ENCODE measurements around the gene TIGD3. TPM values are rescaled to one million over a fixed set of nuclear protein-coding genes. Genes with fewer than 3 reads are reported as not detected.
"Not testable (repeated sequence)": the region's sequence is repeated elsewhere in the genome, so short reads cannot be mapped to it uniquely, and the experiment has no call there.

Gene TIGD3
- total and polyA plus RNA-seq, 7 experiments from 2014 or later, result 0.39 to 2.0 (median 1.1) TPM

GRCh38 chr11:65330544-65330943 lies 24.0 kb upstream of the TIGD3 start:
- DNase-seq (no peak), ATAC-seq (no peak)
- intact Hi-C loops (cut with micrococcal nuclease), result loop anchor here (1.0 to 2.0 kb wide), 6 partner anchors 15 to 126 kb away; partner anchors contain the start of gene POLA2 (in 1 of the 2)
- Histone ChIP-seq H3K4me3 (ENCODE audit: low read length) (no peak overlapping the region), H3K27ac (ENCODE audit: low read depth, low read length) (no peak overlapping the region), H3K9me3 (ENCODE audit: control insufficient read depth in 2 of 3, low read length in 3 of 3) (no peaks in the 10 kb centered on the region), H3K36me3 (ENCODE audit: control insufficient read depth in 2 of 3, insufficient read depth in 3 of 3, low read length in 3 of 3) (peaks cover 0 to 4% (median 0%) of the 10 kb centered on the region in 3 experiments), H3K27me3 (ENCODE audit: control insufficient read depth in 2 of 2, insufficient read depth in 2 of 2, low read length in 2 of 2) (no peaks in the 10 kb centered on the region), H3K4me1 (ENCODE audit: control insufficient read depth in 2 of 2, insufficient read depth in 2 of 2, low read length in 2 of 2) (peaks cover 11 to 19% of the 10 kb centered on the region in 2 donors)
- CTCF ChIA-PET, result interaction anchor here (0.5 to 6.4 kb wide), 17 partner anchors 8 to 1971 kb away, joined by 3 to 44 read pairs (median 4); partner anchors contain the start of gene CDC42EP2
- Mint-ChIP-seq H3K36me3 (peaks cover 0 to 10% (median 0%) of the 10 kb centered on the region in 5 donors), H3K4me1 (peaks cover 13 to 28% (median 23%) of the 10 kb centered on the region in 7 donors), H3K9me3 (peaks cover 0 to 2% (median 0%) of the 10 kb centered on the region in 11 donors), H3K27me3 (peaks cover 0 to 2% (median 0%) of the 10 kb centered on the region in 5 donors), H3K4me3 (no peak overlapping the region), H3K27ac (no peak overlapping the region)
- POLR2A ChIA-PET, result interaction anchor here (0.6 to 1.7 kb wide), 4 partner anchors 57 to 172 kb away, joined by 3 to 7 read pairs (median 3); partner anchors contain the start of gene MALAT1

GRCh38 chr11:65332591-65332990 lies 22.0 kb upstream of the TIGD3 start:
- H3K9me3 ChIP-seq (ENCODE audit: control insufficient read depth in 2 of 3, low read length in 3 of 3); H3K27me3 ChIP-seq (ENCODE audit: control insufficient read depth in 2 of 2, insufficient read depth in 2 of 2, low read length in 2 of 2); H3K4me3 ChIP-seq (ENCODE audit: low read length); H3K27me3 Mint-ChIP-seq; H3K27ac ChIP-seq (ENCODE audit: low read depth, low read length); H3K36me3 Mint-ChIP-seq; intact Hi-C loops (cut with micrococcal nuclease); ATAC-seq; DNase-seq; H3K36me3 ChIP-seq (ENCODE audit: control insufficient read depth in 2 of 3, insufficient read depth in 3 of 3, low read length in 3 of 3); H3K9me3 Mint-ChIP-seq: not testable (repeated sequence)
- Mint-ChIP-seq H3K4me3 (peak overlapping the region in 1 of 10 donors; percentile 92), H3K4me1 (peaks cover 15 to 34% (median 27%) of the 10 kb centered on the region in 7 donors), H3K27ac (peak overlapping the region in 1 of 9 donors; percentile 43)
- peaks cover 11 to 21% of the 10 kb centered on the region in 2 donors for H3K4me1 ChIP-seq (ENCODE audit: control insufficient read depth in 2 of 2, insufficient read depth in 2 of 2, low read length in 2 of 2)
- ChIA-PET POLR2A (interaction anchor here (1.0 to 4.2 kb wide), 13 partner anchors 8 to 173 kb away, joined by 3 to 32 read pairs (median 4); partner anchors contain the start of genes CDC42EP2, FRMD8, MALAT1 and POLA2), CTCF (interaction anchor here (0.6 to 3.3 kb wide), 6 partner anchors 13 to 319 kb away, joined by 3 to 29 read pairs (median 4); partner anchors contain the start of genes ARL2 and CDC42EP2)

- Mint-ChIP-seq H3K27me3 (no peaks in the 10 kb centered on the region), H3K36me3 (peaks cover 4 to 14% (median 6%) of the 10 kb centered on the region in 5 donors), H3K27ac (peak overlapping the region; percentile 78 to 98 (median 88)), H3K9me3 (peaks cover 0 to 2% (median 0%) of the 10 kb centered on the region in 11 donors), H3K4me1 (peaks cover 31 to 49% (median 41%) of the 10 kb centered on the region in 7 donors), H3K4me3 (peak overlapping the region; percentile 89 to 99 (median 94))
- ChIA-PET POLR2A (interaction anchor here (0.6 to 4.2 kb wide), 10 partner anchors 18 to 974 kb away, joined by 3 to 32 read pairs (median 4); partner anchors contain the start of genes CAPN1, CDC42EP2 and MALAT1), CTCF (interaction anchor here (0.7 to 1.5 kb wide), 3 partner anchors 15 to 108 kb away, joined by 3 to 5 read pairs (median 4); partner anchors contain the start of gene CDC42EP2)
- intact Hi-C loops (cut with micrococcal nuclease), result no loop called here
- Histone ChIP-seq H3K4me1 (ENCODE audit: control insufficient read depth in 2 of 2, insufficient read depth in 2 of 2, low read length in 2 of 2) (peaks cover 11 to 30% of the 10 kb centered on the region in 2 donors), H3K4me3 (ENCODE audit: low read length) (peak overlapping the region; percentile 99), H3K27ac (ENCODE audit: low read depth, low read length) (peak overlapping the region; percentile 79), H3K27me3 (ENCODE audit: control insufficient read depth in 2 of 2, insufficient read depth in 2 of 2, low read length in 2 of 2) (no peaks in the 10 kb centered on the region), H3K36me3 (ENCODE audit: control insufficient read depth in 2 of 3, insufficient read depth in 3 of 3, low read length in 3 of 3) (peaks cover 0 to 12% (median 0%) of the 10 kb centered on the region in 3 experiments), H3K9me3 (ENCODE audit: control insufficient read depth in 2 of 3, low read length in 3 of 3) (no peaks in the 10 kb centered on the region)
- DNase-seq (no peak), ATAC-seq (no peak)
These were observed 19.8 kb upstream of the TIGD3 start for GRCh38 chr11:65334696-65335295.

GRCh38 chr11:65338676-65339075 lies 15.9 kb upstream of the TIGD3 start:
- H3K4me3 ChIP-seq (ENCODE audit: low read length), result no peak overlapping the region
- no peaks in the 10 kb centered on the region for H3K9me3 ChIP-seq (ENCODE audit: control insufficient read depth in 2 of 3, low read length in 3 of 3)
- Mint-ChIP-seq H3K36me3 (peaks cover 2 to 21% (median 19%) of the 10 kb centered on the region in 5 donors), H3K27me3 (no peaks in the 10 kb centered on the region), H3K4me3 (peak overlapping the region in 4 of 10 donors; percentile 6 to 61 (median 40)), H3K4me1 (peaks cover 33 to 53% (median 41%) of the 10 kb centered on the region in 7 donors), H3K9me3 (peaks cover 0 to under 1% (median 0%) of the 10 kb centered on the region in 11 donors), H3K27ac (peak overlapping the region in 8 of 9 donors; percentile 0 to 74 (median 38))
- no peaks in the 10 kb centered on the region for H3K27me3 ChIP-seq (ENCODE audit: control insufficient read depth in 2 of 2, insufficient read depth in 2 of 2, low read length in 2 of 2)
- POLR2A ChIA-PET, result interaction anchor here (0.8 to 1.3 kb wide), 2 partner anchors 12 to 13 kb away, joined by 3 to 4 read pairs; no protein-coding TSS in a partner anchor
- intact Hi-C loops (cut with micrococcal nuclease), result no loop called here
- CTCF ChIA-PET, result interaction anchor here (0.9 to 1.7 kb wide), 3 partner anchors 9 to 26 kb away, joined by 4 to 7 read pairs (median 4); no protein-coding TSS in a partner anchor
- H3K36me3 ChIP-seq (ENCODE audit: control insufficient read depth in 2 of 3, insufficient read depth in 3 of 3, low read length in 3 of 3), result peaks cover 19 to 49% (median 26%) of the 10 kb centered on the region in 3 experiments
- H3K27ac ChIP-seq (ENCODE audit: low read depth, low read length), result no peak overlapping the region
- DNase-seq, result no peak
- ATAC-seq, result no peak
- H3K4me1 ChIP-seq (ENCODE audit: control insufficient read depth in 2 of 2, insufficient read depth in 2 of 2, low read length in 2 of 2), result peaks cover 11 to 29% of the 10 kb centered on the region in 2 donors

- ATAC-seq, result no peak
- POLR2A ChIA-PET, result no interaction called here
- H3K27me3 Mint-ChIP-seq, result no peaks in the 10 kb centered on the region
- no peak for DNase-seq
- CTCF ChIA-PET, result no interaction called here
- Histone ChIP-seq H3K27ac (ENCODE audit: low read depth, low read length) (no peak overlapping the region), H3K27me3 (ENCODE audit: control insufficient read depth in 2 of 2, insufficient read depth in 2 of 2, low read length in 2 of 2) (no peaks in the 10 kb centered on the region), H3K9me3 (ENCODE audit: control insufficient read depth in 2 of 3, low read length in 3 of 3) (no peaks in the 10 kb centered on the region), H3K36me3 (ENCODE audit: control insufficient read depth in 2 of 3, insufficient read depth in 3 of 3, low read length in 3 of 3) (peaks cover 33 to 60% (median 37%) of the 10 kb centered on the region in 3 experiments), H3K4me1 (ENCODE audit: control insufficient read depth in 2 of 2, insufficient read depth in 2 of 2, low read length in 2 of 2) (peaks cover 1 to 19% of the 10 kb centered on the region in 2 donors), H3K4me3 (ENCODE audit: low read length) (no peak overlapping the region)
- no peak overlapping the region for H3K4me3 Mint-ChIP-seq
- intact Hi-C loops (cut with micrococcal nuclease), result no loop called here
- H3K36me3 Mint-ChIP-seq, result peaks cover 6 to 31% (median 19%) of the 10 kb centered on the region in 5 donors
- peak overlapping the region in 6 of 9 donors; percentile 12 to 82 (median 50) for H3K27ac Mint-ChIP-seq
- H3K4me1 Mint-ChIP-seq, result peaks cover 24 to 43% (median 30%) of the 10 kb centered on the region in 7 donors
- no peaks in the 10 kb centered on the region for H3K9me3 Mint-ChIP-seq
These were observed 14.3 kb upstream of the TIGD3 start for GRCh38 chr11:65340226-65340625.

GRCh38 chr11:65341856-65342255 lies 12.7 kb upstream of the TIGD3 start:
- DNase-seq (no peak), ATAC-seq (no peak)
- no peaks in the 10 kb centered on the region for H3K9me3 Mint-ChIP-seq
- no peak overlapping the region for H3K4me3 Mint-ChIP-seq
- intact Hi-C loops (cut with micrococcal nuclease), result no loop called here
- no peaks in the 10 kb centered on the region for H3K27me3 ChIP-seq (ENCODE audit: control insufficient read depth in 2 of 2, insufficient read depth in 2 of 2, low read length in 2 of 2)
- H3K27ac ChIP-seq (ENCODE audit: low read depth, low read length), result no peak overlapping the region
- no peak overlapping the region for H3K4me3 ChIP-seq (ENCODE audit: low read length)
- CTCF ChIA-PET, result interaction anchor here (0.6 kb wide), 1 partner anchor 8 kb away, joined by 3 read pairs; the partner anchor contains the start of gene DPF2
- H3K4me1 ChIP-seq (ENCODE audit: control insufficient read depth in 2 of 2, insufficient read depth in 2 of 2, low read length in 2 of 2), result peaks cover 0 to 14% of the 10 kb centered on the region in 2 donors
- H3K9me3 ChIP-seq (ENCODE audit: control insufficient read depth in 2 of 3, low read length in 3 of 3), result no peaks in the 10 kb centered on the region
- H3K36me3 Mint-ChIP-seq, result peaks cover 14 to 43% (median 29%) of the 10 kb centered on the region in 5 donors
- peaks cover 41 to 76% (median 46%) of the 10 kb centered on the region in 3 experiments for H3K36me3 ChIP-seq (ENCODE audit: control insufficient read depth in 2 of 3, insufficient read depth in 3 of 3, low read length in 3 of 3)
- H3K4me1 Mint-ChIP-seq, result peaks cover 18 to 33% (median 25%) of the 10 kb centered on the region in 7 donors
- H3K27ac Mint-ChIP-seq, result no peak overlapping the region
- H3K27me3 Mint-ChIP-seq, result no peaks in the 10 kb centered on the region
- POLR2A ChIA-PET, result interaction anchor here (0.6 to 1.0 kb wide), 2 partner anchors 12 to 166 kb away, joined by 4 read pairs; no protein-coding TSS in a partner anchor
